Uterus (tissue), 4 donors: ENCODE data around the gene XYLT1. TPM values are rescaled to one million over a fixed set of nuclear protein-coding genes. Genes with fewer than 3 reads are reported as not detected.

Source experiments
- DNase-seq, 2 donors: peaks; one replicate each; pipeline ENCODE4 v3.0.0-alpha.2; 2019 to 2020
- H3K27ac ChIP-seq, 2 donors: fragments of 200-600 bp; sonication (generic); 1 replicate in 1 of 2; 2 replicates in 1 of 2; pipeline ENCODE4 v1.5.1; 2016 to 2018
- H3K27me3 ChIP-seq, 2 donors: fragments of 200-600 bp; sonication (generic); one replicate each; pipeline ENCODE4 v1.5.1; 2018 to 2019; ENCODE audit warnings: control low read depth in 1 of 2
- H3K36me3 ChIP-seq, 2 donors: fragments of 200-600 bp; sonication (generic); one replicate each; pipeline ENCODE4 v1.5.1; 2019; ENCODE audit warnings: control low read depth in 1 of 2
- H3K4me1 ChIP-seq, 2 donors: fragments of 200-600 bp; sonication (generic); one replicate each; pipeline ENCODE4 v1.5.1; 2018 to 2019; ENCODE audit warnings: control low read depth in 1 of 2
- H3K4me3 ChIP-seq, 2 donors: fragments of 200-600 bp; sonication (generic); 1 replicate in 1 of 2; 2 replicates in 1 of 2; pipeline ENCODE4 v1.5.1; 2018 to 2019; ENCODE audit warnings: mild to moderate bottlenecking in 1 of 2
- H3K9me3 ChIP-seq, 2 donors: fragments of 200-600 bp; sonication (generic); one replicate each; pipeline ENCODE4 v1.5.1; 2019; ENCODE audit warnings: control low read depth in 1 of 2
- CTCF ChIP-seq, 4 experiments: fragments of 200-600 bp in 2 of 4; fragments of 450-650 bp in 2 of 4; sonication (generic) in 2 of 4; IDR thresholded peaks; one replicate each; pipeline ENCODE4 v1.5.1; 2016 to 2019; ENCODE audit warnings: antibody characterized with exemption in 4 of 4, mild to moderate bottlenecking in 2 of 4, moderate library complexity in 1 of 4
- POLR2A ChIP-seq, 2 donors: fragments of 450-650 bp; IDR thresholded peaks; one replicate each; pipeline ENCODE4 v1.6.1; 2016; ENCODE audit warnings: antibody characterized with exemption in 2 of 2, mild to moderate bottlenecking in 1 of 2, moderate library complexity in 1 of 2
- intact Hi-C: fragments of 100-400 bp; cut with DNase I; formaldehyde crosslinking; loops from one replicate; pipeline ENCODE4 v1.15.1; 2023; ENCODE audit warnings: low total_unique reads
- total RNA-seq, 4 donors: library from RNA; depleted of rRNA in 3 of 4; stranded (reverse); fragments of >200 nt in 3 of 4; gene quantifications; one replicate each; pipeline versions ENCODE4 v1.1.0 to v1.2.4, GENCODE V29; 2014 to 2023
- donor health status: DM: yes; HTN: yes; CAD: no.

XYLT1 gene
- total RNA-seq, 4 donors from 2014 or later, result 1.5 to 42.2 (median 15.7) TPM

- no peaks in the 10 kb centered on the region for H3K36me3 ChIP-seq
- TF ChIP-seq CTCF (IDR thresholded peaks at IDR 0.05) (no peak), POLR2A (IDR thresholded peaks at IDR 0.05) (no peak)
- H3K27ac ChIP-seq, result peak overlapping the region in 1 of 2 donors; percentile 3
- no peaks in the 10 kb centered on the region for H3K27me3 ChIP-seq
- intact Hi-C loops, result loop anchor here (10.0 kb wide), 1 partner anchor 89 kb away; no protein-coding TSS in a partner anchor
- H3K9me3 ChIP-seq, result no peaks in the 10 kb centered on the region
- peaks cover 16 to 18% of the 10 kb centered on the region in 2 donors for H3K4me1 ChIP-seq
- no peak for DNase-seq
- H3K4me3 ChIP-seq, result no peak overlapping the region
Observed at GRCh38 chr16:17375461-17376304, 95.1 kb downstream of the XYLT1 start.

GRCh38 chr16:17374668-17375255 is 96.0 kb downstream of the XYLT1 start:
- TF ChIP-seq CTCF (IDR thresholded peaks at IDR 0.05) (no peak), POLR2A (IDR thresholded peaks at IDR 0.05) (no peak)
- no peak for DNase-seq
- H3K9me3 ChIP-seq, result no peaks in the 10 kb centered on the region
- no peaks in the 10 kb centered on the region for H3K27me3 ChIP-seq
- no peak overlapping the region for H3K4me3 ChIP-seq
- no peak overlapping the region for H3K27ac ChIP-seq
- H3K4me1 ChIP-seq, result peaks cover 16 to 18% of the 10 kb centered on the region in 2 donors
- intact Hi-C loops, result loop anchor here (10.0 kb wide), 1 partner anchor 90 kb away; no protein-coding TSS in a partner anchor
- no peaks in the 10 kb centered on the region for H3K36me3 ChIP-seq

- peaks cover 10 to 15% of the 10 kb centered on the region in 2 donors for H3K4me1 ChIP-seq
- intact Hi-C loops, result loop anchor here (10.0 kb wide), 1 partner anchor 91 kb away; no protein-coding TSS in a partner anchor
Observed at GRCh38 chr16:17373533-17373932, 97.2 kb downstream of the XYLT1 start.

GRCh38 chr16:17372386-17372785 is 98.4 kb downstream of the XYLT1 start:
- H3K4me1 ChIP-seq, result peaks cover 0 to 4% of the 10 kb centered on the region in 2 donors
- H3K9me3 ChIP-seq, result no peaks in the 10 kb centered on the region
- no peak for DNase-seq
- H3K4me3 ChIP-seq, result no peak overlapping the region
- H3K36me3 ChIP-seq, result no peaks in the 10 kb centered on the region
- intact Hi-C loops, result loop anchor here (10.0 kb wide), 1 partner anchor 92 kb away; no protein-coding TSS in a partner anchor
- no peaks in the 10 kb centered on the region for H3K27me3 ChIP-seq
- H3K27ac ChIP-seq, result no peak overlapping the region
- TF ChIP-seq CTCF (IDR thresholded peaks at IDR 0.05), result no peak
- TF ChIP-seq POLR2A (IDR thresholded peaks at IDR 0.05), result no peak

More at GRCh38 chr16:17373533-17373932, 97.2 kb downstream of the XYLT1 start:
- no peak for TF ChIP-seq POLR2A (IDR thresholded peaks at IDR 0.05)
- Histone ChIP-seq H3K4me3 (no peak overlapping the region), H3K27ac (no peak overlapping the region), H3K36me3 (no peaks in the 10 kb centered on the region), H3K9me3 (no peaks in the 10 kb centered on the region), H3K27me3 (no peaks in the 10 kb centered on the region)
- DNase-seq, result no peak

GRCh38 chr16:17371299-17371698 is 99.5 kb downstream of the XYLT1 start:
- intact Hi-C loops, result loop anchor here (10.0 kb wide), 1 partner anchor 94 kb away; no protein-coding TSS in a partner anchor
- TF ChIP-seq CTCF (IDR thresholded peaks at IDR 0.05) (no peak), POLR2A (IDR thresholded peaks at IDR 0.05) (no peak)
- Histone ChIP-seq H3K4me3 (no peak overlapping the region), H3K9me3 (no peaks in the 10 kb centered on the region), H3K27ac (no peak overlapping the region), H3K4me1 (no peaks in the 10 kb centered on the region), H3K36me3 (no peaks in the 10 kb centered on the region), H3K27me3 (no peaks in the 10 kb centered on the region)
- DNase-seq, result no peak
